GM23248 (cell line): ENCODE results near the gene GCN1.
"Not testable (repeated sequence)": the region's sequence is repeated elsewhere in the genome, so short reads cannot be mapped to it uniquely, and the experiment has no call there.

Source experiments
- EZH2 ChIP-seq: fragments of 200-600 bp; sonication (generic); IDR thresholded peaks from 2 replicates; pipeline ENCODE4 v1.6.1; 2018; ENCODE audit warnings: antibody characterized with exemption, mild to moderate bottlenecking; ENCODE audit not compliant: insufficient read depth, poor library complexity, severe bottlenecking
- EZH2phosphoT487 ChIP-seq: fragments of 200-600 bp; sonication (generic); IDR thresholded peaks from 2 replicates; pipeline ENCODE4 v1.6.1; 2018; ENCODE audit warnings: antibody characterized with exemption, moderate library complexity, mild to moderate bottlenecking, low read depth; ENCODE audit not compliant: insufficient read depth

- TF ChIP-seq EZH2, EZH2phosphoT487: not testable (repeated sequence)
These were observed 18.7 kb upstream of the GCN1 start for GRCh38 chr12:120213182-120213581.
